Upper lobe of left lung (tissue), 4 donors: ENCODE results near the gene MAN1C1.

Experiments used
- EP300 ChIP-seq, 4 donors: sonication (generic); formaldehyde crosslinking; IDR thresholded peaks; one replicate each; pipeline ENCODE4 v1.5.1; 2017; ENCODE audit warnings: antibody characterized with exemption in 4 of 4, control low read depth in 2 of 4
- POLR2A ChIP-seq, 4 donors: fragments of 450-650 bp; IDR thresholded peaks; one replicate each; pipeline ENCODE4 v1.5.1; 2016 to 2017; ENCODE audit warnings: antibody characterized with exemption in 4 of 4, mild to moderate bottlenecking in 2 of 4
- POLR2AphosphoS5 ChIP-seq, 2 donors: sonication (generic); formaldehyde crosslinking; IDR thresholded peaks; one replicate each; pipeline ENCODE4 v1.5.1; 2017; ENCODE audit warnings: antibody characterized with exemption in 2 of 2
- TF ChIP-seq, protein P1 (sequence below), 6 experiments: fragments of 450-650 bp in 4 of 6; fragments of 200-600 bp in 2 of 6; sonication (generic) in 2 of 6; IDR thresholded peaks; one replicate each; pipeline ENCODE4 v1.5.1; 2016 to 2019; ENCODE audit warnings: antibody characterized with exemption in 6 of 6

DNA sequence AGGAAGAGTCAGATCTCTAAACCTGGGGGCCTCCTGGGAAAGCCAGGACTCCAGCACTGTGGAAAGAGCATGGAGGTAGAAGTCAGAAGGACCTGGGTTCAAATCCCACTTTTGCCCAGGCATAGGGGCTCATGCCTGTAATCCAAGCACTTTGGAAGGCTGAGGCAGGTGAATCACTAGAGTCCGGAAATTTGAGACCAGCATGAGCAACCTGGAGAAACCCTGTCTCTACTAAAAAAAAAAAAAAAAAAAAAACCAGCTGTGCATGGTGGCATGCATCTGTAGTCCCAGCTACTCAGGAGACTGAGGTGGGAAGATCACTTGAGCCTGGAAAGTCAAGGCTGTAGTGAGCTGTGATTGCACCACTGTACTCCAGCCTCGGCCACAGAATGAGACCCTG, 41.4 kb upstream of the MAN1C1 start:
- TF ChIP-seq, protein P1, sequence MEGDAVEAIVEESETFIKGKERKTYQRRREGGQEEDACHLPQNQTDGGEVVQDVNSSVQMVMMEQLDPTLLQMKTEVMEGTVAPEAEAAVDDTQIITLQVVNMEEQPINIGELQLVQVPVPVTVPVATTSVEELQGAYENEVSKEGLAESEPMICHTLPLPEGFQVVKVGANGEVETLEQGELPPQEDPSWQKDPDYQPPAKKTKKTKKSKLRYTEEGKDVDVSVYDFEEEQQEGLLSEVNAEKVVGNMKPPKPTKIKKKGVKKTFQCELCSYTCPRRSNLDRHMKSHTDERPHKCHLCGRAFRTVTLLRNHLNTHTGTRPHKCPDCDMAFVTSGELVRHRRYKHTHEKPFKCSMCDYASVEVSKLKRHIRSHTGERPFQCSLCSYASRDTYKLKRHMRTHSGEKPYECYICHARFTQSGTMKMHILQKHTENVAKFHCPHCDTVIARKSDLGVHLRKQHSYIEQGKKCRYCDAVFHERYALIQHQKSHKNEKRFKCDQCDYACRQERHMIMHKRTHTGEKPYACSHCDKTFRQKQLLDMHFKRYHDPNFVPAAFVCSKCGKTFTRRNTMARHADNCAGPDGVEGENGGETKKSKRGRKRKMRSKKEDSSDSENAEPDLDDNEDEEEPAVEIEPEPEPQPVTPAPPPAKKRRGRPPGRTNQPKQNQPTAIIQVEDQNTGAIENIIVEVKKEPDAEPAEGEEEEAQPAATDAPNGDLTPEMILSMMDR (IDR thresholded peaks at IDR 0.05), result no peak
- TF ChIP-seq POLR2A (IDR thresholded peaks at IDR 0.05) (no peak), EP300 (IDR thresholded peaks at IDR 0.05) (no peak), POLR2AphosphoS5 (IDR thresholded peaks at IDR 0.05) (no peak)
